C4-2B (cell line): ENCODE data around the gene BTRC.

Experiments used
- CTCF ChIP-seq: fragments of 450-650 bp; conservative IDR thresholded peaks from 2 replicates; pipeline ENCODE4 v1.5.1; 2017; ENCODE audit warnings: mild to moderate bottlenecking
- ZFX ChIP-seq: fragments of 450-650 bp; IDR thresholded peaks from 2 replicates; pipeline ENCODE4 v1.6.1; 2017

DNA sequence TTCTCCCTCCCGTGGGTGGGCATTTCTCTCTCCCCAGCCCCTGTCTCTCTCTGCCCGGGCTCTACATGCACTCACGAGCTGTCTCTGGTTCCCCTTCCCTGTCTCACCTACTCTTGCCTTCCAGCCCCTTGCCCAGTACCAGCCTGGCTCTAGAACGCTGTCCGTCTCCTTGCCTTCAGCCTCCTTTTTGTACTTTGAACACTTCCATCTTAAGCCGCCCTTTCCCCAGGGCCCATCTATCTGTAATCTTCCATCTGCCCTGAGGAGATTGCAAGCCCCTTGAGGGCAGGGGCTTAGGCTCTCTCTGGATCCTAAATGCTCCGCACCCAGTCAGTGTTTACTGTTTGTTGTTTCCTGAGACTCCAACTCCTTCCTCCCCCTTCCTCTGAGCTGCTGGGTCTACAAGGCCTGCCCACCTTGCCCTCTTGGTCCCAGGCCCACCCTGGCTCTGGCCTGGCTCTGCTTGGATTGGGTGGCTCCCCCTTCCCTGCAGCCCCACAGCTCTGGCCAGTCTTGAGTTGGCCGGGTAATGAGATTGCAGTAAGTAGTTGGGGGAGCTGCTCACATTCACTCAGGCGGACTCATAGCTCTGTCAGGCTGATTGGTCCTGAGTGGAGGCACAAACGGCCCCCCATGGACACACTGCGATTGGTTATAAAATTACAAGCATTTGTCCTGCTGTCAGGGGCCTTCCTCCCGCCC, 205.8 kb downstream of the BTRC start:
- TF ChIP-seq CTCF (no peak), ZFX (no peak)
